Heart left ventricle (tissue), 16 donors: ENCODE results near the gene S100A4. TPM values are rescaled to one million over a fixed set of nuclear protein-coding genes. Genes with fewer than 3 reads are reported as not detected.

ENCODE experiments used
- ATAC-seq, 4 donors: fragments of 200-7000 bp; cut with Tn5 transposase; one replicate each; pipeline ENCODE4 v1.9.1; 2020 to 2022; ENCODE audit warnings: moderate library complexity in 4 of 4, mild to moderate bottlenecking in 3 of 4, moderate number of reproducible peaks in 1 of 4
- DNase-seq, 5 donors: peaks; one replicate each; pipeline ENCODE4 v3.0.0-alpha.2; 2020
- H3K27ac ChIP-seq, 12 donors: fragments of 200-600 bp; sonication (generic) in 4 of 12; one replicate each; pipeline versions ENCODE4 v1.5.0 to v1.8.0; 2016 to 2022; ENCODE audit warnings: mild to moderate bottlenecking in 2 of 12
- H3K27me3 ChIP-seq, 9 donors: fragments of 200-600 bp; sonication (generic) in 2 of 9; one replicate each; pipeline versions ENCODE4 v1.5.1 to v1.8.0; 2016 to 2022; ENCODE audit warnings: mild to moderate bottlenecking in 3 of 9
- H3K36me3 ChIP-seq, 9 donors: fragments of 200-600 bp; sonication (generic) in 2 of 9; one replicate each; pipeline versions ENCODE4 v1.5.0 to v1.8.0; 2018 to 2022; ENCODE audit warnings: mild to moderate bottlenecking in 2 of 9
- H3K4me1 ChIP-seq, 12 donors: fragments of 200-600 bp; sonication (generic) in 4 of 12; one replicate each; pipeline versions ENCODE4 v1.5.0 to v1.8.0; 2016 to 2022; ENCODE audit warnings: mild to moderate bottlenecking in 3 of 12
- H3K4me3 ChIP-seq, 12 donors: fragments of 200-600 bp; sonication (generic) in 4 of 12; one replicate each; pipeline versions ENCODE4 v1.5.0 to v1.8.0; 2017 to 2022; ENCODE audit warnings: mild to moderate bottlenecking in 9 of 12, moderate library complexity in 4 of 12
- H3K9me3 ChIP-seq, 12 donors: fragments of 200-600 bp; sonication (generic) in 4 of 12; one replicate each; pipeline versions ENCODE4 v1.5.0 to v1.8.0; 2016 to 2022; ENCODE audit warnings: mild to moderate bottlenecking in 1 of 12
- CTCF ChIP-seq, 12 donors: fragments of 200-600 bp; sonication (generic) in 4 of 12; IDR thresholded peaks; one replicate each; pipeline versions ENCODE4 v1.5.0 to v1.8.0; 2018 to 2022; ENCODE audit warnings: antibody characterized with exemption in 12 of 12, mild to moderate bottlenecking in 5 of 12
- POLR2A ChIP-seq, 2 donors: fragments of 450-650 bp; IDR thresholded peaks; one replicate each; pipeline ENCODE4 v1.6.1; 2017; ENCODE audit warnings: antibody characterized with exemption in 2 of 2, mild to moderate bottlenecking in 2 of 2, moderate library complexity in 2 of 2
- WGBS, 4 donors: extraction: QIAGEN DNeasy Blood & Tissue Kit in 2 of 4; methylation state at CpG; one replicate each; pipeline versions ENCODE4 v1.1.5 to v1.1.7; 2013 to 2018; 5-methylcytosine and 5-hydroxymethylcytosine counted together
- intact Hi-C, 10 donors: fragments of 100-400 bp; cut with DNase I; formaldehyde crosslinking; loops; one replicate each; pipeline versions ENCODE4 v1.11.1 to v1.14.2; 2022
- polyA plus RNA-seq, 2 donors: library from polyadenylated mRNA; stranded (reverse); fragments of 200-250 nt; gene quantifications; one replicate each; pipeline ENCODE4 v1.2.3, GENCODE V29; 2013
- total RNA-seq, 9 donors: library from RNA; depleted of rRNA in 2 of 9; stranded (reverse); fragments of >200 nt in 2 of 9; fragmentation: NEBNext Ultra II Directional in 3 of 9; extraction: Animal tissue kit (Norgen Biotek cat#: 25700) in 3 of 9; gene quantifications; one replicate each; pipeline versions ENCODE4 v1.1.0 to v1.2.4, GENCODE V29; 2016 to 2023
- donor health status: ischemic (EF 13 %, LVEDD 7.1; RV severe dilation, severe dysfunction).
- donor health status: healthy with polysubstance abuse.
- donor health status: DM: no; HTN: yes; CAD: no.
- donor health status: DM: no; HTN: no; CAD: no.
- donor health status: ischemic (EF 25% LVEDD 6.9; RV normal size, moderate dysfunction).
- donor health status: ischemic (EF 25% LVEDD 5.7; RV mildly dilated, moderate dysfunction).
- donor health status: healthy.
- donor health status: DM: yes; HTN: yes; CAD: no.
- donor health status: ischemic (EF 35%, LVEDD 5.7; RV mildly dilated, moderate dysfunction).
- donor health status: nonischemic (EF 11% LVEDD 7.7; RV severe dilation, severe dysfunction).
- donor health status: DM: yes; HTN: yes; CAD: no.
- donor health status: PGD.
- donor health status: ischemic (EF 29% LVEDD 5.4; RV normal size, mild dysfunction).
- donor health status: nonischemic (EF 23%, LVEDD 6.1; RV moderate dilation, normal function).

S100A4 gene
- total and polyA plus RNA-seq, 11 donors, result 56.9 to 398 (median 118) TPM

DNA sequence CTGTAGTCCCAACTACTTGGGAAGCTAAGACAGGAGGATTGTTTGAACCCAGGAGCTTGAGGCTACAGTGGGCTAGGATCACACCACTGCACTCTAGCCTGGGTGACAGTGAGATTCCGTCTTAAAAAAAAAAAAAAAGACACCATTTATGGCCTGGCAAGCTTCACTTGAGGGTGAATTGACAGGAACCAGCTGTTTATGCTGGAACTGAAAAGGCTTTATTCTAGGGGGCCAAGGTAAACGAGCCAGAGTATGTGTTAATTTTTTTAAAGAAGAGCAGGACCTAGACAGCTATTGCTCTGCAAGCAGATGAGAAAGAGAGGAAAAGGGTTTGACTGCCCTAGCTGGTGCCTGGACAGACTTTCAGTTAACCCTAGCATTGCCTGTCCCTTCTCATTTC lies 46.9 kb downstream of the S100A4 start:
- no peaks in the 10 kb centered on the region for H3K9me3 ChIP-seq
- H3K36me3 ChIP-seq, result no peaks in the 10 kb centered on the region
- H3K27ac ChIP-seq, result no peak overlapping the region
- WGBS, 4 donors, result 19 to 36% (median 28%) methylated on average over 2 of the region's 2 CpGs
- DNase-seq (no peak), ATAC-seq (no peak)
- H3K27me3 ChIP-seq, result no peaks in the 10 kb centered on the region
- intact Hi-C loops, result loop anchor here in 2 of 10 donors (5.0 kb wide), 1 partner anchor 36 kb away; the partner anchor contains the start of gene S100A7 (in 2 of the 2)
- TF ChIP-seq POLR2A (IDR thresholded peaks at IDR 0.05), result no peak
- TF ChIP-seq CTCF (IDR thresholded peaks at IDR 0.05), result no peak
- H3K4me1 ChIP-seq, result peaks cover 0 to 8% (median 1%) of the 10 kb centered on the region in 12 donors
- no peak overlapping the region for H3K4me3 ChIP-seq

DNA sequence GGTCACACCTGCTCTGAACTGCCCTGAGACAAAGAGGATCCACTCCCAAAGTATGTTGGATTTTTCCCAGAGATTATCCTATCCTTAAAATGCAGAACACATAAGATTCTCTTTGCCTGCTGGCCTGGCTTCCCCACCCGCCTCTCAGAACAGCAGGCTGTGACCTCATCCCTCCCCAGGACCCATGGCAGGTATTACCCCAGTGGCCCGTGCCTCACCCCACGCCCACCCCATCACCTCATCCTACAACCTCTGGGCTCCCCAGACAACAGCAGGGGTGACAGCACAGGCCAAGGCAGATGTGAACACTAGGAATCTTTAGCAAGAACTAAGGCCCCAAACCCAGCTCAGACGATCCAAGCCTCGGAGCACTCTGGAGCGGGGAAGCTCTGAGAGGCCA lies 50.1 kb downstream of the S100A4 start:
- intact Hi-C loops, result loop anchor here in 8 of 10 donors (1.0 to 5.0 kb wide), 6 partner anchors 29 to 143 kb away; partner anchors contain the start of gene S100A7 (in 2 of the 8)

DNA sequence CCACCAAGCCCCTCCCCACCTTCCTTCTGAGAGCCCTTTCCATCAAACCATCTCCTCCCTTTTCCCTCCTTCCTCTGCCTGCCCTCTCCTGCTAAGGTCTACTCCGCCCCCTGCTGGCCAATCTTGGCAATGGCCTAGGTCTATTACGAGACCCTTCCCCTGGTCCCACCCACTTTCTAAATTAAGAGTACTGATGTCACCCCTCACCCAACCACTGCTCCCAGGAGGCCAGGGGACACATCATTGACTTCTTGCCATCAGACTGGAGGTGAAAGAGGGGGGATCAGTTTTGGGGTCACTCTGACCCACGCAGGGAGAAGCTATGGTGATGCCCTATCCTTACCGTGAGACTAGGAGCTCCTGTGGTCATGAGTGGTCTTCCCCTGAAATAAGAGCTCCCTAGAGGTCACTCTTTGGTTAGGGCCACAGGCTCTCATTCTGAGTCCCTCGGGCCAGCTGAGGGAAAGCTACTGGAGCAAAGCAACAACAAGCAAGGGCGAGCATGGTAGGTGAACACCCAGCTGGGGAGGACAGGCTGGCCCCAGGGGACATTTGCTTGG lies 50.5 kb downstream of the S100A4 start:
- 33 to 41% (median 38%) methylated on average over 6 of the region's 6 CpGs for WGBS, 4 donors
- Histone ChIP-seq H3K9me3 (no peaks in the 10 kb centered on the region), H3K27ac (no peak overlapping the region), H3K4me1 (peaks cover 0 to 38% (median 8%) of the 10 kb centered on the region in 12 donors), H3K4me3 (no peak overlapping the region), H3K36me3 (no peaks in the 10 kb centered on the region), H3K27me3 (no peaks in the 10 kb centered on the region)
- TF ChIP-seq POLR2A (IDR thresholded peaks at IDR 0.05) (no peak), CTCF (IDR thresholded peaks at IDR 0.05) (peak; percentile 87 to 97 (median 92))
- peak; percentile 49 to 72 (median 66) for ATAC-seq
- intact Hi-C loops, result loop anchor here (1.0 to 5.0 kb wide), 6 partner anchors 28 to 143 kb away; partner anchors contain the start of gene S100A7 (in 2 of the 10)
- DNase-seq, result peak; percentile 73 to 89 (median 76)

More for the DNA sequence above, 50.1 kb downstream of the S100A4 start:
- Histone ChIP-seq H3K27ac (no peak overlapping the region), H3K36me3 (no peaks in the 10 kb centered on the region), H3K9me3 (no peaks in the 10 kb centered on the region), H3K27me3 (no peaks in the 10 kb centered on the region), H3K4me3 (no peak overlapping the region), H3K4me1 (peaks cover 0 to 33% (median 5%) of the 10 kb centered on the region in 12 donors)
- 62 to 76% (median 68%) methylated on average over 6 of the region's 6 CpGs for WGBS, 4 donors
- no peak for DNase-seq
- TF ChIP-seq POLR2A (IDR thresholded peaks at IDR 0.05) (no peak), CTCF (IDR thresholded peaks at IDR 0.05) (no peak)
- ATAC-seq, result no peak

Other genes with a start within 250 kb of the S100A4 start
- not detected for gene PGLYRP3, start 232.9 kb downstream of the S100A4 start, total RNA-seq
- gene PGLYRP3, start 232.9 kb downstream of the S100A4 start, polyA plus RNA-seq, result not detected
- not detected for gene PGLYRP4, start 197.0 kb downstream of the S100A4 start, total RNA-seq
- not detected for gene PGLYRP4, start 197.0 kb downstream of the S100A4 start, polyA plus RNA-seq
- 100 to 1,000 TPM in 3 of 9 donors, 10 to 100 TPM in 5, 1 to 10 TPM in 1; 5.7 to 350 (median 76.2) TPM for gene S100A9, start 188.0 kb downstream of the S100A4 start, total RNA-seq
- 100 to 1,000 TPM in 1 of 2 donors, 10 to 100 TPM in 1; 43.3 to 202 TPM for gene S100A9, start 188.0 kb downstream of the S100A4 start, polyA plus RNA-seq
- 1 to 10 TPM in 8 of 9 donors, not detected in 1; 1.2 to 8.9 (median 3.7) TPM for gene S100A12, start 170.2 kb downstream of the S100A4 start, total RNA-seq
- gene S100A12, start 170.2 kb downstream of the S100A4 start, polyA plus RNA-seq, result 1 to 10 TPM; 5.1 to 9.1 TPM
- gene S100A8, start 154.7 kb downstream of the S100A4 start, total RNA-seq, result 100 to 1,000 TPM in 2 of 9 donors, 10 to 100 TPM in 6, 1 to 10 TPM in 1; 6.0 to 199 (median 27.2) TPM
- gene S100A8, start 154.7 kb downstream of the S100A4 start, polyA plus RNA-seq, result 10 to 100 TPM; 32.3 to 72.9 TPM
- gene S100A7A, start 129.3 kb downstream of the S100A4 start, total RNA-seq, result not detected
- gene S100A7A, start 129.3 kb downstream of the S100A4 start, polyA plus RNA-seq, result not detected
- gene S100A7, start 85.2 kb downstream of the S100A4 start, total RNA-seq, result not detected
- gene S100A7, start 85.2 kb downstream of the S100A4 start, polyA plus RNA-seq, result not detected
- 100 to 1,000 TPM; 157 to 415 (median 301) TPM for gene S100A6, start 9.8 kb downstream of the S100A4 start, total RNA-seq
- 1,000 to 10,000 TPM in 1 of 2 donors, 100 to 1,000 TPM in 1; 371 to 1,213 TPM for gene S100A6, start 9.8 kb downstream of the S100A4 start, polyA plus RNA-seq
- not detected for gene S100A5, start 4.9 kb downstream of the S100A4 start, total RNA-seq
- not detected for gene S100A5, start 4.9 kb downstream of the S100A4 start, polyA plus RNA-seq
- gene S100A3, start 3.5 kb upstream of the S100A4 start, total RNA-seq, result 1 to 10 TPM in 4 of 9 donors, under 1 TPM in 3, not detected in 2; 0.57 to 5.9 (median 1.1) TPM
- gene S100A3, start 3.5 kb upstream of the S100A4 start, polyA plus RNA-seq, result 1 to 10 TPM; 1.6 to 5.2 TPM
- 1 to 10 TPM in 8 of 9 donors, not detected in 1; 1.3 to 4.0 (median 2.4) TPM for gene S100A2, start 20.0 kb upstream of the S100A4 start, total RNA-seq
- 1 to 10 TPM; 2.8 to 5.1 TPM for gene S100A2, start 20.0 kb upstream of the S100A4 start, polyA plus RNA-seq
- gene S100A16, start 67.3 kb upstream of the S100A4 start, total RNA-seq, result 10 to 100 TPM; 37.2 to 92.6 (median 45.4) TPM
- gene S100A16, start 67.3 kb upstream of the S100A4 start, polyA plus RNA-seq, result 100 to 1,000 TPM in 1 of 2 donors, 10 to 100 TPM in 1; 72.6 to 233 TPM
- 1 to 10 TPM in 7 of 9 donors, under 1 TPM in 1, not detected in 1; 0.79 to 6.1 (median 3.9) TPM for gene S100A14, start 70.5 kb upstream of the S100A4 start, total RNA-seq
- 1 to 10 TPM; 1.7 to 4.4 TPM for gene S100A14, start 70.5 kb upstream of the S100A4 start, polyA plus RNA-seq
- gene S100A13, start 81.7 kb upstream of the S100A4 start, total RNA-seq, result 100 to 1,000 TPM in 7 of 9 donors, 10 to 100 TPM in 2; 98.1 to 189 (median 132) TPM
- 100 to 1,000 TPM; 173 to 272 TPM for gene S100A13, start 81.7 kb upstream of the S100A4 start, polyA plus RNA-seq
- 1,000 to 10,000 TPM; 1,023 to 2,291 (median 2,114) TPM for gene S100A1, start 82.6 kb upstream of the S100A4 start, total RNA-seq
- gene S100A1, start 82.6 kb upstream of the S100A4 start, polyA plus RNA-seq, result 1,000 to 10,000 TPM in 1 of 2 donors, 100 to 1,000 TPM in 1; 752 to 3,565 TPM
- 10 to 100 TPM; 48.4 to 92.0 (median 67.7) TPM for gene CHTOP, start 88.3 kb upstream of the S100A4 start, total RNA-seq
- gene CHTOP, start 88.3 kb upstream of the S100A4 start, polyA plus RNA-seq, result 10 to 100 TPM; 72.9 to 73.4 TPM
- gene SNAPIN, start 112.9 kb upstream of the S100A4 start, total RNA-seq, result 10 to 100 TPM; 53.7 to 88.7 (median 70.8) TPM
- 10 to 100 TPM; 57.7 to 58.9 TPM for gene SNAPIN, start 112.9 kb upstream of the S100A4 start, polyA plus RNA-seq
- 10 to 100 TPM; 65.0 to 92.3 (median 74.2) TPM for gene ILF2, start 125.2 kb upstream of the S100A4 start, total RNA-seq
- 100 to 1,000 TPM in 1 of 2 donors, 10 to 100 TPM in 1; 22.1 to 163 TPM for gene ILF2, start 125.2 kb upstream of the S100A4 start, polyA plus RNA-seq
- gene NPR1, start 132.9 kb upstream of the S100A4 start, total RNA-seq, result 10 to 100 TPM in 6 of 9 donors, 1 to 10 TPM in 3; 7.1 to 26.9 (median 12.0) TPM
- 10 to 100 TPM; 12.2 to 26.6 TPM for gene NPR1, start 132.9 kb upstream of the S100A4 start, polyA plus RNA-seq
- 10 to 100 TPM; 19.6 to 33.2 (median 30.7) TPM for gene INTS3, start 182.2 kb upstream of the S100A4 start, total RNA-seq
- gene INTS3, start 182.2 kb upstream of the S100A4 start, polyA plus RNA-seq, result 10 to 100 TPM; 21.9 to 41.8 TPM
- gene SLC27A3, start 229.6 kb upstream of the S100A4 start, total RNA-seq, result 10 to 100 TPM in 5 of 9 donors, 1 to 10 TPM in 4; 7.9 to 37.1 (median 10.3) TPM
- gene SLC27A3, start 229.6 kb upstream of the S100A4 start, polyA plus RNA-seq, result 10 to 100 TPM; 18.4 to 29.4 TPM